Endothelial cell of umbilical vein (primary cell): ENCODE results near the gene TOP1. TPM values are rescaled to one million over a fixed set of nuclear protein-coding genes. Genes with fewer than 3 reads are reported as not detected.

ENCODE experiments used
- BruUV-seq: library from RNA; stranded (reverse); fragments of 400-500 nt; replicated peaks from 2 replicates; lab custom pipeline; 2021; lab: Mats Ljungman, UMichigan
- CTCF ChIA-PET: fragments of 300-600, 350-600 bp; sonication (Branson Sonifier 250); formaldehyde crosslinking; loops from one replicate; lab custom pipeline; 2021; ENCODE audit warnings: antibody characterized with exemption, inconsistent platforms; lab: Charles Lee
- POLR2A ChIA-PET: fragments of 300-600, 350-600 bp; sonication (Branson Sonifier 250); formaldehyde crosslinking; loops from one replicate; lab custom pipeline; 2021; ENCODE audit warnings: antibody characterized with exemption, inconsistent platforms; lab: Charles Lee
- DNase-seq: peaks from one replicate; pipeline ENCODE4 v3.0.0-alpha.2; 2011; ENCODE audit warnings: low read depth, low spot score
- FAIRE-seq: peaks from 2 replicates; lab custom pipeline; 2011; peaks lifted over from hg19 to GRCh38; lab: Jason Lieb, UNC
- H2AFZ ChIP-seq: 2 replicates; pipeline ENCODE4 v1.6.0; 2012; ENCODE audit warnings: low read depth, low read length, control low read depth, inconsistent platforms
- H3K27ac ChIP-seq: 2 replicates; pipeline ENCODE4 v1.5.1; 2011; ENCODE audit warnings: low read depth, mild to moderate bottlenecking, control low read depth, low read length, moderate library complexity; ENCODE audit not compliant: insufficient read depth
- H3K27me3 ChIP-seq, 2 experiments: 2 replicates each; pipeline versions ENCODE4 v1.6.0 to v1.6.1; 2011; ENCODE audit warnings: low read length in 2 of 2, mixed read lengths in 1 of 2; ENCODE audit not compliant: control insufficient read depth in 2 of 2, insufficient read depth in 2 of 2
- H3K36me3 ChIP-seq, 2 experiments: 2 replicates in 1 of 2; 3 replicates in 1 of 2; pipeline ENCODE4 v1.5.1; 2011; ENCODE audit warnings: low read length in 2 of 2, mild to moderate bottlenecking in 1 of 2, moderate library complexity in 1 of 2; ENCODE audit not compliant: control insufficient read depth in 2 of 2, insufficient read depth in 2 of 2; ENCODE audit errors: extremely low read depth in 1 of 2
- H3K4me1 ChIP-seq: 3 replicates; pipeline ENCODE4 v1.5.1; 2011; ENCODE audit warnings: mild to moderate bottlenecking, low read length; ENCODE audit not compliant: control insufficient read depth, insufficient read depth; ENCODE audit errors: extremely low read depth
- H3K4me2 ChIP-seq: 2 replicates; pipeline ENCODE4 v1.6.1; 2011; ENCODE audit warnings: low read length, control low read depth, mixed read lengths; ENCODE audit not compliant: insufficient read depth
- H3K4me3 ChIP-seq, 3 experiments: fragments of 200-600 bp in 1 of 3; sonication (generic), shearing (Covaris generic) in 1 of 3; replicated peaks in 1 of 3; 2 replicates each; pipeline ENCODE4 v1.5.1; 2011 to 2016; ENCODE audit warnings: control low read depth in 3 of 3, low read length in 3 of 3, mild to moderate bottlenecking in 2 of 3, inconsistent platforms in 1 of 3, low read depth in 1 of 3, moderate library complexity in 1 of 3; ENCODE audit not compliant: insufficient read depth in 1 of 3
- H3K79me2 ChIP-seq: 2 replicates; pipeline ENCODE4 v1.6.0; 2012; ENCODE audit warnings: low read length, inconsistent platforms; ENCODE audit not compliant: control insufficient read depth, insufficient read depth
- H3K9ac ChIP-seq: replicated peaks from 2 replicates; pipeline ENCODE3; 2011; ENCODE audit warnings: low read length, control low read depth; ENCODE audit not compliant: insufficient read depth; ENCODE audit errors: extremely low read depth
- H3K9me1 ChIP-seq: replicated peaks from 3 replicates; pipeline ENCODE4 v1.6.0; 2011; ENCODE audit warnings: mild to moderate bottlenecking, low read length; ENCODE audit not compliant: control insufficient read depth, insufficient read depth; ENCODE audit errors: extremely low read depth
- H3K9me3 ChIP-seq: replicated peaks from 2 replicates; pipeline ENCODE4 v1.5.1; 2012; ENCODE audit warnings: low read length, inconsistent platforms; ENCODE audit not compliant: control insufficient read depth, insufficient read depth
- H4K20me1 ChIP-seq: replicated peaks from 2 replicates; pipeline ENCODE3; 2011; ENCODE audit warnings: mild to moderate bottlenecking, low read length; ENCODE audit not compliant: control insufficient read depth, insufficient read depth; ENCODE audit errors: extremely low read depth
- CTCF ChIP-seq, 2 donors: IDR thresholded peaks; 1 replicate in 1 of 2; 2 replicates in 1 of 2; pipeline ENCODE4 v1.5.1; 2011; ENCODE audit warnings: low read length in 2 of 2, mild to moderate bottlenecking in 2 of 2, moderate library complexity in 2 of 2, control low read depth in 1 of 2, inconsistent platforms in 1 of 2, low read depth in 1 of 2; ENCODE audit not compliant: insufficient read depth in 1 of 2; ENCODE audit errors: extremely low read depth in 1 of 2
- EZH2 ChIP-seq: IDR thresholded peaks from 2 replicates; pipeline ENCODE4 v1.6.1; 2012; ENCODE audit warnings: borderline replicate concordance, low read depth, mild to moderate bottlenecking, moderate library complexity, low read length, inconsistent platforms; ENCODE audit not compliant: severe bottlenecking
- MAX ChIP-seq: IDR thresholded peaks from 2 replicates; pipeline ENCODE4 v1.6.1; 2011; ENCODE audit not compliant: insufficient read depth, insufficient read length
- MYC ChIP-seq: IDR thresholded peaks from one replicate; pipeline ENCODE4 v1.6.1; 2011; ENCODE audit warnings: mild to moderate bottlenecking, low read depth, low read length
- POLR2A ChIP-seq: IDR thresholded peaks from 2 replicates; pipeline ENCODE4 v1.6.1; 2012; ENCODE audit warnings: low read depth, mild to moderate bottlenecking, control low read depth, low read length
- POLR2AphosphoS5 ChIP-seq: IDR thresholded peaks from 2 replicates; pipeline ENCODE4 v1.6.1; 2012; ENCODE audit warnings: low read depth, mild to moderate bottlenecking, control low read depth, low read length, moderate library complexity; ENCODE audit not compliant: insufficient read depth
- dilution Hi-C: fragments of 300-500 bp; cut with MboI; formaldehyde crosslinking; loops from one replicate; pipeline ENCODE4 v1.15.0; 2019; ENCODE audit warnings: low sequenced_read_pairs; ENCODE audit not compliant: extremely low pct_ligation_motif_present
- intact Hi-C: fragments of 100-400 bp; cut with micrococcal nuclease; formaldehyde crosslinking; loops from one replicate; pipeline ENCODE4 v1.10.0; 2022
- polyA plus RNA-seq, 4 experiments: library from polyadenylated mRNA; depleted of rRNA in 3 of 4; stranded (reverse) in 3 of 4; unstranded in 1 of 4; fragments of >200 nt; gene quantifications; 2 replicates each; pipeline versions ENCODE4 v1.2.1 to v1.2.3, GENCODE V29; 2011 to 2012; ENCODE audit warnings: missing spikeins in 1 of 4
- total RNA-seq: library from RNA; stranded (reverse); gene quantifications from 2 replicates; pipeline ENCODE4 v1.2.3, GENCODE V29; 2021

Gene TOP1
- total and polyA plus RNA-seq, 2 donors (not counting 3 experiments of a cell fraction or from before 2014, with no cell fraction given) = 7.0 to 77.4 TPM

GRCh38 chr20:41000628-41001027 is 28.0 kb upstream of the TOP1 start:
- Histone ChIP-seq H3K4me3 (no peak overlapping the region), H4K20me1 (no peaks in the 10 kb centered on the region), H3K4me1 (peaks cover 34% of the 10 kb centered on the region), H3K36me3 (no peaks in the 10 kb centered on the region), H3K79me2 (peaks cover 50% of the 10 kb centered on the region), H3K9me1 (no peaks in the 10 kb centered on the region), H2AFZ (no peak overlapping the region), H3K4me2 (no peak overlapping the region), H3K27ac (no peak overlapping the region), H3K9ac (no peak overlapping the region), H3K27me3 (no peaks in the 10 kb centered on the region), H3K9me3 (no peaks in the 10 kb centered on the region)
- intact Hi-C loops = loop anchor here (10.0 kb wide), 1 partner anchor 324 kb away; no protein-coding TSS in a partner anchor
- dilution Hi-C loops = no loop called here
- ChIA-PET CTCF (interaction anchor here (1.3 to 2.6 kb wide), 3 partner anchors 9 to 94 kb away, joined by 3 to 23 read pairs (median 7); no protein-coding TSS in a partner anchor), POLR2A (no interaction called here)
- no TSS peak for BruUV-seq
- DNase-seq (no peak), FAIRE-seq (no peak)
- no peak for TF ChIP-seq POLR2A
- no peak for TF ChIP-seq POLR2AphosphoS5
- TF ChIP-seq EZH2 = no peak
- TF ChIP-seq MAX = no peak
- TF ChIP-seq CTCF (IDR thresholded peaks at IDR 0.05; ENCODE audit: extremely low read depth in 1 of 2, insufficient read depth in 1 of 2, low read depth in 1 of 2, low read length in 2 of 2) = no peak
- no peak for TF ChIP-seq MYC
